ENCODE data around the gene ELK4.

Gene ELK4

GRCh38 chr1:205584732-205585131 is 47.1 kb downstream of the ELK4 start:
- Histone ChIP-seq H3K9ac (ENCODE audit: low read depth in 1 of 2, low read length in 2 of 2) (no peak overlapping the region), H3K27ac (ENCODE audit: low read depth, low read length) (no peak overlapping the region), H3K36me3 (ENCODE audit: control insufficient read depth in 1 of 2, insufficient read depth in 2 of 2, low read length in 2 of 2) (no peaks in the 10 kb centered on the region), H3K9me3 (ENCODE audit: control insufficient read depth in 1 of 2, low read length in 2 of 2) (no peaks in the 10 kb centered on the region), H3K4me1 (ENCODE audit: control insufficient read depth in 1 of 2, insufficient read depth in 2 of 2, low read length in 2 of 2) (peaks cover 7 to 14% of the 10 kb centered on the region in 2 donors), H3K4me3 (ENCODE audit: low read depth in 1 of 2, low read length in 2 of 2) (no peak overlapping the region), H3K27me3 (ENCODE audit: control insufficient read depth in 1 of 2, insufficient read depth in 2 of 2, low read length in 2 of 2) (no peaks in the 10 kb centered on the region)

DNA sequence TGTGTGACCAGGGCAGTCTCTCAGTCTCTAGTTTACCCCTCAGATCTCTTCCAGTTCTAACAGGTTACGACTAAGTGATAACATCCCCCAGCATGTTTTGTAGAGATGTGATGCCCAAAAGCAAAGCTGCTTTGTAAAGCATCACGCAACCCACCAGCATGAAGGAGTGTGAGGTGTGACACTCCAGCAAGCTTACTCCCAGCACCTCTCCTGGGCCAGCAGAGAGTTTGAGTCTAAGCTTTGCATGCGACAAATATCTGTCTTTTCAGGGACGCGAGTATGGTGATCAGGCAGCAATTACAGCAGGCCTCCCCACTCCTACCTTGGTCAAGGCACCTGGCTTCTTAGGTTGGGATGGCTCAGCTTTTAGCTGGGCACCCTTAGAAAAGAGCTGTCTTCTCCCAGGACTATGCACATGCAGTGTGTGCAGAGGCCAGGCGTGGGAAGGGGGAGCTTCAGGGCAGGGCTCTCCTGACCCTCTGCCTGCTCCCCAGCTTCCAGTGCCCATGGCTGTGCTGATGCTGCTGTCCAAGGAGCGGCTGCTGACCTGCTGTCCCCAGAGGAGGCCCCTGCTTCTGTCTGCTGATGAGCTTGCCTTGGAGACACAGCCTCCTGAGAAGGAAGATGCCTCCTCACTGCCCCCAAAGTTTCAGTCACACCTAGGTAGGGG is 48.2 kb downstream of the ELK4 start:
- Histone ChIP-seq H3K4me3 (ENCODE audit: low read depth in 1 of 2, low read length in 2 of 2) (no peak overlapping the region), H3K36me3 (ENCODE audit: control insufficient read depth in 1 of 2, insufficient read depth in 2 of 2, low read length in 2 of 2) (no peaks in the 10 kb centered on the region), H3K27ac (ENCODE audit: low read depth, low read length) (no peak overlapping the region), H3K4me1 (ENCODE audit: control insufficient read depth in 1 of 2, insufficient read depth in 2 of 2, low read length in 2 of 2) (peaks cover 5 to 13% of the 10 kb centered on the region in 2 donors), H3K9ac (ENCODE audit: low read depth in 1 of 2, low read length in 2 of 2) (no peak overlapping the region), H3K9me3 (ENCODE audit: control insufficient read depth in 1 of 2, low read length in 2 of 2) (no peaks in the 10 kb centered on the region), H3K27me3 (ENCODE audit: control insufficient read depth in 1 of 2, insufficient read depth in 2 of 2, low read length in 2 of 2) (peaks cover 0 to 3% of the 10 kb centered on the region in 2 donors)

GRCh38 chr1:205582471-205583291 is 49.1 kb downstream of the ELK4 start:
- Histone ChIP-seq H3K27me3 (ENCODE audit: control insufficient read depth in 1 of 2, insufficient read depth in 2 of 2, low read length in 2 of 2) (peaks cover 0 to 5% of the 10 kb centered on the region in 2 donors), H3K9ac (ENCODE audit: low read depth in 1 of 2, low read length in 2 of 2) (no peak overlapping the region)

GRCh38 chr1:205582046-205582445 is 49.8 kb downstream of the ELK4 start:
- Histone ChIP-seq H3K9ac (ENCODE audit: low read depth in 1 of 2, low read length in 2 of 2) (no peak overlapping the region), H3K9me3 (ENCODE audit: control insufficient read depth in 1 of 2, low read length in 2 of 2) (no peaks in the 10 kb centered on the region), H3K36me3 (ENCODE audit: control insufficient read depth in 1 of 2, insufficient read depth in 2 of 2, low read length in 2 of 2) (no peaks in the 10 kb centered on the region), H3K4me3 (ENCODE audit: low read depth in 1 of 2, low read length in 2 of 2) (no peak overlapping the region), H3K27ac (ENCODE audit: low read depth, low read length) (no peak overlapping the region), H3K4me1 (ENCODE audit: control insufficient read depth in 1 of 2, insufficient read depth in 2 of 2, low read length in 2 of 2) (peaks cover 5 to 13% of the 10 kb centered on the region in 2 donors), H3K27me3 (ENCODE audit: control insufficient read depth in 1 of 2, insufficient read depth in 2 of 2, low read length in 2 of 2) (peaks cover 0 to 12% of the 10 kb centered on the region in 2 donors)

More at GRCh38 chr1:205582471-205583291, 49.1 kb downstream of the ELK4 start:
- Histone ChIP-seq H3K36me3 (ENCODE audit: control insufficient read depth in 1 of 2, insufficient read depth in 2 of 2, low read length in 2 of 2) (no peaks in the 10 kb centered on the region), H3K4me1 (ENCODE audit: control insufficient read depth in 1 of 2, insufficient read depth in 2 of 2, low read length in 2 of 2) (peaks cover 5 to 13% of the 10 kb centered on the region in 2 donors), H3K9me3 (ENCODE audit: control insufficient read depth in 1 of 2, low read length in 2 of 2) (no peaks in the 10 kb centered on the region), H3K27ac (ENCODE audit: low read depth, low read length) (no peak overlapping the region), H3K4me3 (ENCODE audit: low read depth in 1 of 2, low read length in 2 of 2) (no peak overlapping the region)

- H3K9ac ChIP-seq (ENCODE audit: low read depth in 1 of 2, low read length in 2 of 2) = no peak overlapping the region
- no peaks in the 10 kb centered on the region for H3K36me3 ChIP-seq (ENCODE audit: control insufficient read depth in 1 of 2, insufficient read depth in 2 of 2, low read length in 2 of 2)
- peaks cover 0 to 15% of the 10 kb centered on the region in 2 donors for H3K27me3 ChIP-seq (ENCODE audit: control insufficient read depth in 1 of 2, insufficient read depth in 2 of 2, low read length in 2 of 2)
- peaks cover 5 to 13% of the 10 kb centered on the region in 2 donors for H3K4me1 ChIP-seq (ENCODE audit: control insufficient read depth in 1 of 2, insufficient read depth in 2 of 2, low read length in 2 of 2)
- H3K4me3 ChIP-seq (ENCODE audit: low read depth in 1 of 2, low read length in 2 of 2) = no peak overlapping the region
- no peak overlapping the region for H3K27ac ChIP-seq (ENCODE audit: low read depth, low read length)
- no peaks in the 10 kb centered on the region for H3K9me3 ChIP-seq (ENCODE audit: control insufficient read depth in 1 of 2, low read length in 2 of 2)
Measured at GRCh38 chr1:205581321-205581980, 50.4 kb downstream of the ELK4 start.

- H3K9me3 ChIP-seq (ENCODE audit: control insufficient read depth in 1 of 2, low read length in 2 of 2) = no peaks in the 10 kb centered on the region
- no peak overlapping the region for H3K9ac ChIP-seq (ENCODE audit: low read depth in 1 of 2, low read length in 2 of 2)
- peaks cover 5 to 13% of the 10 kb centered on the region in 2 donors for H3K4me1 ChIP-seq (ENCODE audit: control insufficient read depth in 1 of 2, insufficient read depth in 2 of 2, low read length in 2 of 2)
- peaks cover 0 to 15% of the 10 kb centered on the region in 2 donors for H3K27me3 ChIP-seq (ENCODE audit: control insufficient read depth in 1 of 2, insufficient read depth in 2 of 2, low read length in 2 of 2)
- H3K27ac ChIP-seq (ENCODE audit: low read depth, low read length) = no peak overlapping the region
- no peak overlapping the region for H3K4me3 ChIP-seq (ENCODE audit: low read depth in 1 of 2, low read length in 2 of 2)
- no peaks in the 10 kb centered on the region for H3K36me3 ChIP-seq (ENCODE audit: control insufficient read depth in 1 of 2, insufficient read depth in 2 of 2, low read length in 2 of 2)
Measured at GRCh38 chr1:205580923-205581180, 51.0 kb downstream of the ELK4 start.

GRCh38 chr1:205580140-205580922 is 51.5 kb downstream of the ELK4 start:
- H3K27me3 ChIP-seq (ENCODE audit: control insufficient read depth in 1 of 2, insufficient read depth in 2 of 2, low read length in 2 of 2) = peaks cover 0 to 15% of the 10 kb centered on the region in 2 donors
- no peak overlapping the region for H3K9ac ChIP-seq (ENCODE audit: low read depth in 1 of 2, low read length in 2 of 2)
- H3K36me3 ChIP-seq (ENCODE audit: control insufficient read depth in 1 of 2, insufficient read depth in 2 of 2, low read length in 2 of 2) = no peaks in the 10 kb centered on the region
- no peaks in the 10 kb centered on the region for H3K9me3 ChIP-seq (ENCODE audit: control insufficient read depth in 1 of 2, low read length in 2 of 2)
- H3K4me3 ChIP-seq (ENCODE audit: low read depth in 1 of 2, low read length in 2 of 2) = no peak overlapping the region
- H3K27ac ChIP-seq (ENCODE audit: low read depth, low read length) = no peak overlapping the region
- H3K4me1 ChIP-seq (ENCODE audit: control insufficient read depth in 1 of 2, insufficient read depth in 2 of 2, low read length in 2 of 2) = peaks cover 5 to 13% of the 10 kb centered on the region in 2 donors

- peaks cover 5 to 13% of the 10 kb centered on the region in 2 donors for H3K4me1 ChIP-seq (ENCODE audit: control insufficient read depth in 1 of 2, insufficient read depth in 2 of 2, low read length in 2 of 2)
- H3K27ac ChIP-seq (ENCODE audit: low read depth, low read length) = no peak overlapping the region
- no peak overlapping the region for H3K4me3 ChIP-seq (ENCODE audit: low read depth in 1 of 2, low read length in 2 of 2)
- H3K27me3 ChIP-seq (ENCODE audit: control insufficient read depth in 1 of 2, insufficient read depth in 2 of 2, low read length in 2 of 2) = peaks cover 0 to 15% of the 10 kb centered on the region in 2 donors
- H3K9me3 ChIP-seq (ENCODE audit: control insufficient read depth in 1 of 2, low read length in 2 of 2) = no peaks in the 10 kb centered on the region
- no peaks in the 10 kb centered on the region for H3K36me3 ChIP-seq (ENCODE audit: control insufficient read depth in 1 of 2, insufficient read depth in 2 of 2, low read length in 2 of 2)
- no peak overlapping the region for H3K9ac ChIP-seq (ENCODE audit: low read depth in 1 of 2, low read length in 2 of 2)
Measured at GRCh38 chr1:205579711-205580110, 52.1 kb downstream of the ELK4 start.

DNA sequence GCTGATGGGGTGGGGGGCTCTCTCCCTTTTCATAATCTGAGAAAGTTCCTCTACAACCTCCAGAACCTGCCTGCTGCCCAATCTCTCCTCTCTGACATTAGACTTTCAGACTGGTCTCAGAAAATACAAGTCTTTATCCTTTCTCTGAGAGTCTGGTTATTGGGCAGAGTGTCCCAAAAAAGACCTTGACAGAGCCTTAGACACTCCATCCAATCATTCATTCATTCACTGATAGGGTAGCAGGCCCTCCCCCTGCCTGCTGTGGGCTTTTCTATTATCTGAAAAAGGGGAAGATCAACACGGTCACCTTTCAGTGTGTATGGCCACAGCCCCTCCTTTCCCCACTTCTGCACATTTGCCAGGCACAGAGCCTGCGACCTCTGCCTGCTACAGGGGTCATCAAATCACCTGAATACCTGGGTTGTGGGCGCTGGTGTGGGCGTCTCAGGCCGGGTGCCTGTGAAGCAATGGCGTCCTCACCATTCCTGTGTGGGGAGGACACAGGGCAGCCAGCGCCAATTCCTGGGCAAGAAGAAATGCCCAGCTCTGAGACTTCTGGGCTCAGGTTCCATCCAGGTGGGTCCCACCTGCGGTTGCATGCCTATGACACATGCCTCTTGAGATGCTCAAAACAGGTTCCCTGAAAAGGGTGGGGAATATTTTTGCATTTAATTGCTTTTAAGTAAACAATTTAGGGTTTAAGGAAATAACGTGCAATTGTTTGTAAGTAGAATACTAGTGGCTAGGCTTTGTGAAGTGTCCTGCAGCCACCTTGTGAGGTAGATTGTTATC is 52.8 kb downstream of the ELK4 start:
- H3K4me1 ChIP-seq (ENCODE audit: control insufficient read depth in 1 of 2, insufficient read depth in 2 of 2, low read length in 2 of 2) = peaks cover 5 to 13% of the 10 kb centered on the region in 2 donors
- peaks cover 0 to 15% of the 10 kb centered on the region in 2 donors for H3K27me3 ChIP-seq (ENCODE audit: control insufficient read depth in 1 of 2, insufficient read depth in 2 of 2, low read length in 2 of 2)
- H3K36me3 ChIP-seq (ENCODE audit: control insufficient read depth in 1 of 2, insufficient read depth in 2 of 2, low read length in 2 of 2) = no peaks in the 10 kb centered on the region
- no peak overlapping the region for H3K9ac ChIP-seq (ENCODE audit: low read depth in 1 of 2, low read length in 2 of 2)
- no peaks in the 10 kb centered on the region for H3K9me3 ChIP-seq (ENCODE audit: control insufficient read depth in 1 of 2, low read length in 2 of 2)
- no peak overlapping the region for H3K27ac ChIP-seq (ENCODE audit: low read depth, low read length)
- no peak overlapping the region for H3K4me3 ChIP-seq (ENCODE audit: low read depth in 1 of 2, low read length in 2 of 2)
